HG02610 (cell line): ENCODE results near the gene PCDHA4.
"Not testable (repeated sequence)": the region's sequence is repeated elsewhere in the genome, so short reads cannot be mapped to it uniquely, and the experiment has no call there.

Experiments
- ATAC-seq: cut with Tn5 transposase; IDR thresholded peaks from one replicate; pipeline ENCODE4 v1.9.1; 2021; ENCODE audit warnings: mild to moderate bottlenecking, moderate library complexity; ENCODE audit not compliant: unreplicated experiment

The PCDHA4 gene

GRCh38 chr5:140821375-140822280, 14.8 kb downstream of the PCDHA4 start, which contains the start of gene PCDHA5:
PCDHA5 (plus strand) TSS chr5:140821613.
- no peak for ATAC-seq

DNA sequence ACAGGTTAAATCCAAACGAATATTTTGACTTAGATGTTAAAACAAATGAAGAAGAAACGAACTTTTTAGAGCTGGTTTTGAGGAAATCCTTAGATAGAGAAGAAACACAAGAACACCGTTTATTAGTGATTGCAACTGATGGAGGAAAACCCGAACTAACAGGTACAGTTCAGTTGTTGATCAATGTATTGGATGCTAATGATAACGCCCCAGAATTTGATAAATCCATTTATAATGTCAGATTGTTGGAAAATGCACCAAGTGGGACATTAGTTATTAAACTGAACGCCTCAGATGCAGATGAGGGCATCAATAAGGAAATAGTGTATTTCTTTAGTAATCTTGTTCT, 15.4 kb downstream of the PCDHA4 start:
- no peak for ATAC-seq

GRCh38 chr5:140822969-140823368, 16.1 kb downstream of the PCDHA4 start:
- not testable (repeated sequence) for ATAC-seq

DNA sequence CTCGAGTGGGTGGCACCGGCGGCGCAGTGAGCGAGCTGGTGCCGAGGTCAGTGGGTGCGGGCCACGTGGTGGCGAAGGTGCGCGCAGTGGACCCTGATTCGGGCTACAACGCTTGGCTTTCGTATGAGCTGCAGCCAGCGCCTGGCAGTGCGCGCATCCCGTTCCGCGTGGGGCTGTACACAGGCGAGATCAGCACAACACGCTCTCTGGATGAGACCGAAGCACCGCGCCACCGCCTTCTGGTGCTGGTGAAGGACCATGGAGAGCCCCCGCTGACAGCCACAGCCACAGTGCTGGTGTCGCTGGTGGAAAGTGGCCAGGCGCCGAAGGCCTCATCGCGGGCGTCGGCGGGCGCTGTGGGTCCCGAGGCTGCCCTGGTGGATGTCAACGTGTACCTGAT, 16.6 kb downstream of the PCDHA4 start:
- ATAC-seq = no peak

DNA sequence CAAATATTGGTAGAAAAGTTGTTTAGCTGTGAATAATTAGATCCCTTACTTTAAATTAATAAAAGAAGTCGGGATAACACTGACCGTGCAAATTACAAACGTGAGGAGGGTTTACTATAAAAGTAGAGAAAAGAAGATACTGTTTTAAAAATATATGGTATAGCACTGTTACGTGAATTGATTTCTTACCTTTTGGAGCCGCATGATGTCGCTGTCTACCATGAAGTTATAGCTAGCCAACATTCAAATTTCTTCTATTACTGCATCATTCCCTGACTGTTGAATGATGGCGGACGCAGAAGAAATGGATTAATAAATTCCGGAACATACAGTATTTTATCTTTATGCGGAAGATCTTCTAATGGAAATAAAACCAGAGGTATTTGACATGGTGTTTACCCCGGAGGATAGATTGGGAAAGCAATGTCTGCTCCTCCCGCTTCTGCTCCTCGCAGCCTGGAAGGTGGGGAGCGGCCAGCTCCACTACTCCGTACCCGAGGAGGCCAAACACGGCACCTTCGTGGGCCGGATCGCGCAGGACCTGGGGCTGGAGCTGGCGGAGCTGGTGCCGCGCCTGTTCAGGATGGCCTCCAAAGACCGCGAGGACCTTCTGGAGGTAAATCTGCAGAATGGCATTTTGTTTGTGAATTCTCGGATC, 21.0 kb downstream of the PCDHA4 start, which contains the start of gene PCDHA6:
TSS of gene PCDHA6 (plus strand) at position 257 of the 658 bp plus-strand sequence. CDS start at position 389, 132 bp downstream.
- ATAC-seq = no peak

- ATAC-seq = no peak
Measured at GRCh38 chr5:140828362-140828737, 21.5 kb downstream of the PCDHA4 start.

DNA sequence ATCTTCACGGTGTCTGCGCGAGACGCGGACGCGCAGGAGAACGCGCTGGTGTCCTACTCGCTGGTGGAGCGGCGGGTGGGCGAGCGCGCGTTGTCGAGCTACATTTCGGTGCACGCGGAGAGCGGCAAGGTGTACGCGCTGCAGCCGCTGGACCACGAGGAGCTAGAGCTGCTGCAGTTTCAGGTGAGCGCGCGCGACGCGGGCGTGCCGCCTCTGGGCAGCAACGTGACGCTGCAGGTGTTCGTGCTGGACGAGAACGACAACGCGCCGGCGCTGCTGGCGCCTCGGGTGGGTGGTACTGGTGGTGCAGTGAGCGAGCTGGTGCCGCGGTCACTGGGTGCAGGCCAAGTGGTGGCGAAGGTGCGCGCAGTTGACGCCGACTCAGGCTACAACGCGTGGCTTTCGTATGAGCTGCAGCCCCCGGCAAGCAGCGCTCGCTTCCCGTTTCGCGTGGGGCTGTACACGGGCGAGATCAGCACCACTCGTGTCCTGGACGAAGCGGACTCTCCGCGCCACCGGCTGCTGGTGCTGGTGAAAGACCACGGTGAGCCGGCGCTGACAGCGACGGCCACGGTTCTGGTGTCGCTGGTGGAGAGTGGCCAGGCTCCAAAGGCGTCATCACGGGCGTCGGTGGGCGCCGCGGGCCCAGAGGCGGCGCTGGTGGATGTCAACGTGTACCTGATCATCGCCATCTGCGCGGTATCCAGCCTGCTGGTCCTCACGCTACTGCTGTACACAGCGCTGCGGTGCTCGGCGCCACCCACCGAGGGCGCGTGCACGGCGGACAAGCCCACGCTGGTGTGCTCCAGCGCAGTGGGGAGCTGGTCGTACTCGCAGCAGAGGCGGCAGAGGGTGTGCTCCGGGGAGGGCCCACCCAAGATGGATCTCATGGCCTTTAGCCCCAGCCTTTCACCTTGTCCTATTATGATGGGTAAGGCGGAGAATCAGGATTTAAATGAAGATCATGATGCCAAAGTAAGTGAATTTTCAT, 22.9 kb downstream of the PCDHA4 start:
- not testable (repeated sequence) for ATAC-seq

DNA sequence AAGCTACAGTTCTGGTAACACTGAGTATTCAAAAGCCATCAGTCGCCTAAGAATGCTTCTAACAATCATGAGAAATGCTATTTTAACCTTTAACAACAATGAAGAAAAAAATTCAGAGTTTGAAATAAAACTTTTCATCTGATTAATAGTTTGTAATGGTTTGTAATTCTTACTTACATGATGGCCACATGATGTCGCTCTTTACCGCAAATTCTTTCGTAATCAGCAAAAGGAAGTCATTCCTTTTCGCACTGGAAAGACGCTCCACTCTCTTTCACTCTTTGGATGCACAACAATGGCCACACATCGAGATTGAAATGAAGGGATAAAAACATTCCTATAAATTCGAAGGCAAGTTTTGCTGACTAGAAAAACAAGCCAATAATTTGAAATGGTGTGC, 27.1 kb downstream of the PCDHA4 start, which contains the start of gene PCDHA7:
TSS of gene PCDHA7 (plus strand) at position 277 of the 400 bp plus-strand sequence. CDS start at position 392, 115 bp downstream.
- no peak for ATAC-seq

- not testable (repeated sequence) for ATAC-seq
Measured at GRCh38 chr5:140834439-140835008, 27.7 kb downstream of the PCDHA4 start.

GRCh38 chr5:140835622-140836510, 29.0 kb downstream of the PCDHA4 start:
- ATAC-seq = no peak

GRCh38 chr5:140840978-140841962, 34.4 kb downstream of the PCDHA4 start, which contains the start of gene PCDHA8:
PCDHA8 (plus strand) TSS chr5:140841187; CDS start chr5:140841322, 135 bp downstream.
- ATAC-seq = no peak

DNA sequence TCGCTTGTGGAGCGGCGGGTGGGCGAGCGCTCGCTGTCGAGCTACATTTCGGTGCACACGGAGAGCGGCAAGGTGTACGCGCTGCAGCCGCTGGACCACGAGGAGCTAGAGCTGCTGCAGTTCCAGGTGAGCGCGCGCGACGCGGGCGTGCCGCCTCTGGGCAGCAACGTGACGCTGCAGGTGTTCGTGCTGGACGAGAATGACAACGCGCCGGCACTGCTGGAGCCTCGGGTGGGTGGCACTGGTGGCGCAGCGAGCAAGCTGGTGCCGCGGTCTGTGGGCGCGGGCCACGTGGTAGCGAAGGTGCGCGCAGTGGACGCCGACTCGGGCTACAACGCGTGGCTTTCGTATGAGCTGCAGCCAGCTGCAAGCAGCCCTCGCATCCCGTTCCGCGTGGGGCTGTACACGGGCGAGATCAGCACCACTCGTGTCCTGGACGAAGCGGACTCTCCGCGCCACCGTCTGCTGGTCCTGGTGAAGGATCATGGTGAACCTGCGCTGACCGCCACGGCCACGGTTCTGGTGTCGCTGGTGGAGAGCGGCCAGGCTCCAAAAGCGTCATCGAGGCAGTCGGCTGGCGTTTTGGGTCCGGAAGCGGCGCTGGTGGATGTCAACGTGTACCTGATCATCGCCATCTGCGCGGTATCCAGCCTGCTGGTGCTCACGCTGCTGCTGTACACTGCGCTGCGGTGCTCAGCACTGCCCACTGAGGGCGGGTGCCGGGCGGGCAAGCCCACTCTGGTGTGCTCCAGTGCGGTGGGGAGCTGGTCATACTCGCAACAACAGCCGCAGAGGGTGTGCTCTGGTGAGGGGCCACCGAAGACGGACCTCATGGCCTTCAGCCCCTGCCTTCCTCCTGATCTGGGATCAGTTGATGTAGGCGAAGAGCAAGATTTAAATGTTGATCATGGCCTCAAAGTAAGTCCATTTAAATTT, 36.2 kb downstream of the PCDHA4 start:
- no peak for ATAC-seq

- ATAC-seq = not testable (repeated sequence)
Measured at GRCh38 chr5:140848139-140849102, 41.6 kb downstream of the PCDHA4 start, which contains the start of gene PCDHA9. PCDHA9 (plus strand) TSS chr5:140848382; CDS start chr5:140848496, 114 bp downstream.

DNA sequence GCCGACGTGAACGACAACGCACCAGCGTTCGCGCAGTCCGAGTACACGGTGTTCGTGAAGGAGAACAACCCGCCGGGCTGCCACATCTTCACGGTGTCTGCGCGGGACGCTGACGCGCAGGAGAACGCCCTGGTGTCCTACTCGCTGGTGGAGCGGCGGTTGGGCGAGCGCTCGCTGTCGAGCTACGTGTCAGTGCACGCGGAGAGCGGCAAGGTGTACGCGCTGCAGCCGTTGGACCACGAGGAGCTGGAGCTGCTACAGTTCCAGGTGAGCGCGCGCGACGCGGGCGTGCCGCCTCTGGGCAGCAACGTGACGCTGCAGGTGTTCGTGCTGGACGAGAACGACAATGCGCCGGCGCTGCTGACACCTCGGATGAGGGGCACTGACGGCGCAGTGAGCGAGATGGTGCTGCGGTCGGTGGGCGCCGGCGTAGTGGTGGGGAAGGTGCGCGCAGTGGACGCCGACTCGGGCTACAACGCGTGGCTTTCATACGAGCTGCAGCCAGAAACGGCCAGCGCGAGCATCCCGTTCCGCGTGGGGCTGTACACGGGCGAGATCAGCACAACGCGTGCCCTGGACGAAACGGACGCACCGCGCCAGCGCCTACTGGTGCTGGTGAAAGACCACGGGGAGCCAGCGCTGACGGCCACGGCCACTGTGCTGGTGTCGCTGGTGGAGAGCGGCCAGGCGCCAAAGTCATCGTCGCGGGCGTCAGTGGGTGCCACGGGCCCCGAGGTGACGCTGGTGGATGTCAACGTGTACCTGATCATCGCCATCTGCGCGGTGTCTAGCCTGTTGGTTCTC, 43.2 kb downstream of the PCDHA4 start:
- not testable (repeated sequence) for ATAC-seq
